HG03520 (cell line): ENCODE results near the gene TUT1.
"Not testable (repeated sequence)": the region's sequence is repeated elsewhere in the genome, so short reads cannot be mapped to it uniquely, and the experiment has no call there.

Experiments used
- ATAC-seq: cut with Tn5 transposase; IDR thresholded peaks from one replicate; pipeline ENCODE4 v1.9.1; 2021; ENCODE audit warnings: mild to moderate bottlenecking, moderate library complexity; ENCODE audit not compliant: unreplicated experiment

The TUT1 gene, protein sequence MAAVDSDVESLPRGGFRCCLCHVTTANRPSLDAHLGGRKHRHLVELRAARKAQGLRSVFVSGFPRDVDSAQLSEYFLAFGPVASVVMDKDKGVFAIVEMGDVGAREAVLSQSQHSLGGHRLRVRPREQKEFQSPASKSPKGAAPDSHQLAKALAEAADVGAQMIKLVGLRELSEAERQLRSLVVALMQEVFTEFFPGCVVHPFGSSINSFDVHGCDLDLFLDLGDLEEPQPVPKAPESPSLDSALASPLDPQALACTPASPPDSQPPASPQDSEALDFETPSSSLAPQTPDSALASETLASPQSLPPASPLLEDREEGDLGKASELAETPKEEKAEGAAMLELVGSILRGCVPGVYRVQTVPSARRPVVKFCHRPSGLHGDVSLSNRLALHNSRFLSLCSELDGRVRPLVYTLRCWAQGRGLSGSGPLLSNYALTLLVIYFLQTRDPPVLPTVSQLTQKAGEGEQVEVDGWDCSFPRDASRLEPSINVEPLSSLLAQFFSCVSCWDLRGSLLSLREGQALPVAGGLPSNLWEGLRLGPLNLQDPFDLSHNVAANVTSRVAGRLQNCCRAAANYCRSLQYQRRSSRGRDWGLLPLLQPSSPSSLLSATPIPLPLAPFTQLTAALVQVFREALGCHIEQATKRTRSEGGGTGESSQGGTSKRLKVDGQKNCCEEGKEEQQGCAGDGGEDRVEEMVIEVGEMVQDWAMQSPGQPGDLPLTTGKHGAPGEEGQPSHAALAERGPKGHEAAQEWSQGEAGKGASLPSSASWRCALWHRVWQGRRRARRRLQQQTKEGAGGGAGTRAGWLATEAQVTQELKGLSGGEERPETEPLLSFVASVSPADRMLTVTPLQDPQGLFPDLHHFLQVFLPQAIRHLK

DNA sequence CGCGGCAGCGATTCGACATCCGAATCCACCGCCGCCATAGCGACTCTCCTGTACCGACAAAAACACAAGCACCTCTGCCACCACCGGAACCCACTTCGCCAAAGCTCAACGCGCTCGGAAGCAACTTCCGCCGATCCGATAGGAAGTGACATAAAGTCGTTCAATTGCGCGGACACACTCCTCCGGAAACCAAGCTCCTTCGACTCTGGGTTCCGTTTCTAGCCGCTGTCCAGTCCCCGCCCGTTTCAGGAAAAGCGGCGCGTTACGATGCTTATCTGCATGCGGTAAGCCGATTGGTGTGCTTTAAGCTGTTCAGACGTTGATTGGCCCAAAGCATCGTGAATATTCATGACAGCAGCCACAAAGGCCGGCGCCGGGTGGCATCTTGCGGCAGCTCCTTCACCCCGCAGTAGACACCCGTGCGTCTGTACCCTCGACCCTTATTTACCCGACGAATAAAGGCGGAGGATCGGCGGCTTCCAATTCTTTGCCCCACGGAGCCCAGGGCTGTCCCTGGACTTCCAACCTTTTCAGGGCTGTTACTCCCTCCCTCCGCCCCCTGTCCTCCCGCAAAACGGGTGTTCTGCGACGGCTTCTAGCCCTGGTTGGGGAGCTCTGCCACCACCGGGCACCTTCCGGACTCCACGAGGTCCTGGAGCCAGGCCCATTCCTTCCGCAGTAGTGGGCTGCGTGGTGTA is at the start of gene TUT1:
Gene TUT1, minus strand, starts transcription at position 76 of the 698 bp plus-strand sequence. Its CDS starts 38 bp downstream, at position 38.
- peak; percentile 80 for ATAC-seq

DNA sequence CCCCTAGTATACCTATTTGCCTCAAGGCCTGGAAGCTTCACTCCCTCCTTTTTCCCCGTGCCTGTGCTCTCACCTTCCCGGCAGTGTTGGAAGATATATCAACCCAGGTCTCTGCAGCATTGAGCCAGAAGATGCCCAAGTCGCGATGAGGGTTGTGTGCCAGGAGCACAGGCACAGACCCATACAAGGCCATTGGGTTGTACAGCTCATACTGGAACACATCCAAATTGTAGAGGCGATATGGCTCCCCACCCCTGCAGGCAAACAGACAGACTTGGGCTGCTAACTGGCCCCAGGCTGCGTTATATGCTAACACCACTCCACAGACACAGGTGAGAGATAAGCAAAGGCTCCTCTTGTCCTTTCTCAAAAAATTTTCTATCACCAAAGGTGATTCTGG is 41.2 kb upstream of the TUT1 start:
- no peak for ATAC-seq

DNA sequence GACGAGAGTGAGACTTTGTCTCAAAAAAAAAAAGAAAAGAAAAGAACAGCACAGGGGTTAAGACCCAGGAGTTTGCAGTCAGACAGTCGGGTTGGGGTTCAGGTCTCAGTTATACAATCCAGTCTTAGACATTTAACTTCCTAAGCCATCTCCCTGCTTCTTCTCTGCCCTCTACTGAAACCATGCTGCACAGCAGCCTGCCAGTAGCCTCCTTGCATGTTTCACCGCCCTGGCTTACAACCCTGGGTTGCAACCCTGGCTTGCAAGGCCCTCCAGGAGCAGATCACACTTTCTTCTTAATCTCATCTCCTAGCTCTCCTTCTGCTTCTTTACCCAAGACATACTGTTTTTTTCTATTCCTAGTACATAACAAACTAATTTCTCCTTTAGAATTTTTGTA is 36.4 kb upstream of the TUT1 start:
- no peak for ATAC-seq

DNA sequence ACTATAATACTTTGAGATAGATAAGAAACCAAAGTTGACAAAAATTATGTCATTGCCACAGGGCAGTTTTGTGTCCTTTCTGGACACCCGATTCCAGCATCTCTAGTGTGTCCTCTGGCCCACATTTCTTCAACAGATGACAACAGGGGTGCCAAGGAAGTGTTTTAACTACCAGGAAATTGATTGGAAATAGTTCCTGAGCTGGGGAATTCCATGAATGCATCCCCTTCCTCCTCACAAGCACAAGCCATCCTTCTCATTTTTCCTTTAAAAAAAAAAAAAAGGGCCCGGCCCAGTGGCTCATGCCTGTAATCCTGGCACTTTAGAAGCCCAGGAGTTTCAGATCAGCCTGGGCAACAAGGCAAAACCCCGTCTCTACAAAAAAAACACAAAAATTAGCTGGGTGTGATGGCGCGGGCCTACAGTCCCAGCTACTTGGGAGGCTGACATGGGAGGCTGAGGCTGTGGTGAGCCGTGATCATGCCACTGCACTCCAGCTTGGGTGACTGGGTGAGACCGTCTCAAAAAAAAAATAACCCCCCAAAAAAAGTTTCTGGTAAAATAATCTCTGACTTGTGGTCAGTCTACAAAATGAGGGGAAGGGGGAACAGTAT is 31.3 kb upstream of the TUT1 start:
- no peak for ATAC-seq

DNA sequence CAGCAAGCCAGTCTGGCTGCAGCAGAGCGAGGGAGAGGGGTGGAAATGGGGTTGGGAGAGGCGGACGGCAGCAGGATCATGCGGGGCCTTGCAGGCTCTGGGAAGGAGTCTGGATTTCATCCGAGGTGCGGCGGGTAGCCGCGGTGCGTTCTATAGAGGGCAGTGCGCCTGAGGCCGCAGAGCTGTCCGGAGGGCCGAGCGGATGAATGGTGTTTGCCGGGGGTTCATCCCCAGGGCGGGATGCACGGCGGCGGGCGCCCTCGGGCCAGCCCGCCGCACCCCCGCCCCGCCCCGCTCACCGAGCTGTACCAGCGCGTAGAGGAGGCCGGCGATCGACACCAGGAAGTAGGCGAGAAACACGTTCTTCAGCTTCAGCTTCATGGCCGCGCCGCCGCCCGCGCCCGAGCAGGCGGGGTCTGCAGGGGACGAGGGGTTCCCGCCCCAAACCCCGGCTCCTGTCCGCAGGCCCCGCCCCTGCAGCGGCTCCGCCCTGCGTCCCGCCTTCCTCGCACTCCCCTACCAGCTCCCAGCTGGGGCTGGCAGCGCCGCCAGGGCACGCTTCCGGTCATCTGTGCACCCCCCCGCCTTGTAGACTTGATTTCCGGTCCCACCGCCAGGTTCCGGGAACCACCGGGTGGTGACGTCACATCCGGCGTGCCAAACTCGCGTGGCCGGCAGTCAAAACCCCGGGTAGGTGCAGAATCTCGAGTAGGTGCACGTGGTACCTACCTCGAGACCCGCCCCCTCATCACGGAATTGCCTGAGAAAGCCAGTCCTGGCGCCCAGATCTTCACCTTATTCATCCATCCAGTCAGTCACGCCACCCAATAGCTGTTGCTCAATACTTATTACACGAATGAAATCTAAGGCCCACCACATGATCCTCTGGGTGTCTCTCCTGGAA is 30.5 kb upstream of the TUT1 start, which contains the start of gene B3GAT3:
Gene B3GAT3, minus strand, starts transcription at position 420 of the 904 bp plus-strand sequence. Its CDS starts 39 bp downstream, at position 381.
- ATAC-seq, result peak; percentile 87

DNA sequence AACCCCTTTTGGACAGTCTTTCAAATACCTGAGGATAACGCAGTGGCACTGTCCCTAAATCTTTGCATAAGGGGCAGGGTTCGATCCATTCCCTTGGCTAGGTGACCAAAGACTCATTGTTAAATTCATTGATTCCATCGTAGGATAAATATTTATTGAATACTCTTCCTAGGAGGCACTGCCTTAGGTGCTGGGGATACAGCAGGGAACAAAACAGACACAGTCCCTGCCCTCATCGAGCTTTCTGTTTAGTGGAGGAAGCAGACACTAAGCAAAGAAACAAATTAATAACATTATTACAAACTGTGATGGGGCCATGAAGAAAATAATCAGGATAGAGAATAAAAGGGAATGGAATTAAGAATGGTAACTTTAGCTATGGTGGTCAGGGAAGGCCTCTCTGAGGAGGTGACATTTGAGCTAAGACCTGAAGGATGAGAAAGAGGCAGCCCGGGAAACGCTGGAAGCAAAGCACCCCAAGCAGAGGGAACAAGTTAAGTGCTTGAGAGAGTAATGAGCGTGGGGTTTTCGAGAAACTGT is 29.8 kb upstream of the TUT1 start:
- ATAC-seq, result no peak

DNA sequence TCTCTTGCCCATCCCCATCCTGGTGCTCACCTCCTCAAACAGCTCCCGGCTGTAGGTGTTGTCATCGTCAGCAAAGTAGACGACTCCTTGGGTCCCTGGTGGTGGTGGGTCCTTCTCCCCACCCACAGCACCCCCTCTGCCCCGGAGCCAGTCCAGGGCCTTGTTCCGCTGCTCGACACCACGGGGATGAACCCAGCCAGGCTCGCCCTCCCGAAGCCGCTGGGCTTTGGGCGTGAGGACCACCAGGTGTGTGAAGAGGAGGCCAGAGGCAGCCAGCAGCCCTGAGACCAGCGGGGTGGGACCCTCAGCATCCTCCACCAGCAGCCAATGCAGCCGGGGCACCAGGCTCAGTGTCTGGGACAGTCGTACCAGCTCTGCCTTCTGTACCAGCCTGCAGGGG is 25.6 kb upstream of the TUT1 start:
- not testable (repeated sequence) for ATAC-seq

DNA sequence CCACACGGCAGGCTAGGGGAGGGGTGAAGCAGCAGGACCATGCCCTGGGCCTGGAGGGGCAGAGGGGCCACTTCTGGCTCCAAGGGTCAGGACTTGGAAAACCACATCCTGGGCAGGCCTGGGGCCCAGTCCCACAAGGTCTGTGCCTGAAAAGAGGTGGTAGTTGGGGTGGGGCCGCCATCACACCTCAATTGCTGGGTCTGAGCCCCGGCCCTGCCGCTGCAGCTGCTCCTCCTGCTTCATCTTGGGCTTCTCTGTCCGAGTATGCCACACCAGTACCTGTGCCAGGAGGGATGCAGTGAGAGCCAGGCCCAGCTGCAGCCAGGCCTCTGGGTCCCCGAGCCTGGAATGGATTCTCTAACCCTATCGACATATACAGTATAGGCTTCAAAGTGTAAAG is 24.2 kb upstream of the TUT1 start:
- no peak for ATAC-seq

DNA sequence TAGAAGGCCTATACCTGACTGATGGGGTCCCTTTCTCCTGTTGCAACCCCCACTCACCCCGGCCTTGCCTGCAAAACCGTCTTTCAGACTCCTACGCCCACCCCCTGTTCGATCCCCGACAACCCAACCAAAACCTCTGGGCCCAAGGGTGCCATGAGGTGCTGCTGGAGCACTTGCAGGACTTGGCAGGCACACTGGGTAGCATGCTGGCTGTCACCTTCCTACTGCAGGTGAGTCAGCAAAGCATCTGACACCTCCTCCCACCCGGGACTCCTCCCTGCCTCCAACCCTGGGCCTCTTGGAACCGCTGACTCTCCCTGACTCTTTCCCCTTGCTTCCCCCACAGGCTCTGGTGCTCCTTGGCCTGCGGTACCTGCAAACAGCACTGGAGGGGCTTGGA is 23.0 kb upstream of the TUT1 start:
- no peak for ATAC-seq

DNA sequence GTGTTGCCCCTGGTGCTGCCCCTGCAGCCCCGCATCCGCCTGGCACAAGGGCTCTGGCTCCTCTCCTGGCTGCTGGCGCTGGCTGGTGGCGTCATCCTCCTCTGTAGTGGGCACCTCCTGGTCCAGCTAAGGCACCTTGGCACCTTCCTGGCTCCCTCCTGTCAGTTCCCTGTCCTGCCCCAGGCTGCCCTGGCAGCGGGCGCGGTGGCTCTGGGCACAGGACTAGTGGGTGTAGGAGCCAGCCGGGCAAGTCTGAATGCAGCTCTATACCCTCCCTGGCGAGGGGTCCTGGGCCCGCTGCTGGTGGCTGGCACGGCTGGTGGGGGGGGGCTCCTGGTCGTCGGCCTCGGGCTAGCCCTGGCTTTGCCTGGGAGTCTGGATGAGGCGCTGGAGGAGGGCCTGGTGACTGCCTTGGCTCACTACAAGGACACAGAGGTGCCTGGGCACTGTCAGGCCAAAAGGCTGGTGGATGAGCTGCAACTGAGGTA is 22.0 kb upstream of the TUT1 start:
- ATAC-seq, result no peak

DNA sequence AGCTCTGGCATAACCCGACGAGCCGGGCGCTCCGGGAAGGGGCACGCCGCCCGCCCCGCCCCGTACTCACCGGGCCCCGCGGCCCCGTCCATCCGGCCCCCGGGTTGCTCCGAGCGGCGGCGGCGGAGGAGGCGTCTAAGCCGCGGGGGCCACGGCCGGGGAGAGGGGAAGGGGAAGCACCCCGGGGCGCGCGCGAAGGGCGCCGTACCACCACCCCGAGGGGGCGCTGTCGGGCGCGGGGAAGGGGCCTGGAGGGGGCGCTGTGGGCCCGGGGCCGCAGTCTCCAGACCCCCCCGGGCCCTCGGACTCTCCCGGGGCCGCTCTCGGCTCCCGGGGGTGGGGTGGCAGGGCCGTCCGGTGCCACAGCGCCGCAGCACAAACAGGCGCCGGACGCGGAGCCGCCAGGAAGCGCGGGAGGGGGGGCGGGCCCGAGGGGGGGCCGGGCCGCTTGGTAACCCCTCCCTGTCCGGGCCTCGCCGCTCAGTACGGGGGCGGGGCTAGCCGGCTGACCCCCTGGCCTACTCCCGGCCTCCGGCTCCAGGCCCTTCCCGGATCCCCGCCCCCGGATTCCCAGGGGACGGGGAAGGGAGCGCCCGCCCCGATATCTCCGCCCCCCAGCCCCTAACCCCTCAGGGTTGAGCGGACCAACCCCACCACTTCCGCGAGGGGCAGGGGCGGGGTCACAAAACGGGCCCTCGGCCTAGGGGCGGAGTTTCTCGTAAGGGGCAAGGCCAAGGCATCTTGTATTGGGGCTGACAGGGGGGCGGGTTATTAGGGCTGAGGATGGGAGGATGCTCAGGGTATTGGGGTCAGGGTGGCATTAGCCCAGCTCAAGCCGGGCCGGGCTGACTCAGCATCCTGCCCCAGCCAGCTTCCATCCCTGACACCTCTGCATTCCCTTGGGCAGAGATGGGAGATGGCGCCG is 21.3 kb upstream of the TUT1 start, which contains the start of the genes EML3 and ROM1:
Gene EML3, minus strand, starts transcription at position 410 of the 925 bp plus-strand sequence. Its CDS starts 318 bp downstream, at position 92.
Gene ROM1, plus strand, starts transcription at position 892 of the 925 bp plus-strand sequence. Its CDS starts 25 bp downstream, at position 917.
- ATAC-seq, result peak; percentile 61

DNA sequence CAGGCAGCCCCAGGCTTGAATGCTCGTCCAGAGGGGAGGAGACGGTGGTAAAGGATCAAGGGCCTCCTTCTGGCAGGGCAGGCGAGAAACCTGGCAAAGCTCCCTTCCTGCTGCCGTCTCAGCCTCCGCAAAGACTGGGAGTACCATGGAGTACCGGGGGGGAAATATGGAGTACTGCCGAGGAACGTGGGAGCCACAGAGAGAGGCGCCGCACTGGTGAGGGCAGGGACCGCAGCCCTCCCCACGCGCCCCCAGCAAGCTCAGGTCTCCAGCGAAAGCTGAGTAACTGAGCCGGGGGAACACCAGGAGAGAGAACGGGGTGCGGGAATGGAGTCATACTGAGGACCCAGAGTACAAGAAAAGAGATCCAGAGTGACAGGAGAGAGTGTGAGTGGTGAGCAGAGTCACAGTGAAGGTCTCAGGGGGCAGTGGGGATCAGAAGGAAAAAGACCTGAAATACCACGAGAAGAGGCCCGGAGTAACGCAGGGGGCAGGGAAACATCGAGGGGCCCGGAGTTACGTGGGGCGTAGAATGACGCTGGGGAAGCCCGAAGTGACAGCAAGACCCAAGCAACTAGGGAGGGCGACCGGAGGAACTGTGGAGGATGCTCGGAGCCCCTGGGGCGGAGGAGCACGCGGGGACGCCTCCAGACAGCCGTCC is 20.5 kb upstream of the TUT1 start:
- ATAC-seq, result no peak

DNA sequence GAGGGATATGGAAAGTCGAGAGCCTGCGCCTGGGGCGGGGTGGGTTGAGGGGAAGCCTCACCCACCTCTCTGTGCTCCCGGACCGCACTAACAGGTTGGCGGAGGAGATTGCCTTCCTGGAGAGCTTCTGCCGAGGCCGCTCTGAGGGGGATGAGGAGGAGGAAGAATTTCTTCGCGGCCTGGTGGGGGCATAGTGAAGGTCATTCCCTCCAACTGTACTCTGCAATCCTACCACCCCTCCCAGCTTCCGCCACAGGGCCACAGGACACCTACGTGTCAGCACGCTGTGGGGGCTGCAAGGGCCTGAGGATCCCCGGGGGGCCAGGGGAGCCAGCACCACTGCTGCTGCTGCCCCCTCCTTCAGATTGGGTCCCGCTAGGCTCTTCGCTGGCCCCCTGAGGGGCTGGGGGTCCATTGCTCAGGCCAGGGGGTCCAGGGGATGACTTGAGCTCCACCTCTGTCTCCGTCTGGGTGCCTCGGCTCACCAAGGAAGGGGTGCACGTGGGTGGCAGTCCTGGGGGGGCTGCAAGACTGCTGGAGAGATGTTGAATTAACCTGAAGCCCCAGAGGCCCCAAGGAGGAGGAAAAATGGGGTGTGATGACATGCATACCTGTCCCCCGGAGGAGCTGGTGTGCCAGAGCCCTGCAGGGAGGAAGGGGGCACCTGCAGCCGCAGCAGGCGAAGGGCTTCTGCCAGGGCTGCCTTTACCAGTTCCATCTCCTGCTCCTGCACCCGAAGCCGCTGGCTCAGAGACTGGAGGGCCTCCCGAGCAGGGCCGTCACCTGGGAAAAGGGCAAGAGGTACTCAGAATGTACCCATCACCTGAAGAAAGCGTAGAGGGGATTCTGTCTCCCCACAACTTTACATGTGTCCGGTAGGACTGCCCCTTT is 19.7 kb upstream of the TUT1 start:
- no peak for ATAC-seq

DNA sequence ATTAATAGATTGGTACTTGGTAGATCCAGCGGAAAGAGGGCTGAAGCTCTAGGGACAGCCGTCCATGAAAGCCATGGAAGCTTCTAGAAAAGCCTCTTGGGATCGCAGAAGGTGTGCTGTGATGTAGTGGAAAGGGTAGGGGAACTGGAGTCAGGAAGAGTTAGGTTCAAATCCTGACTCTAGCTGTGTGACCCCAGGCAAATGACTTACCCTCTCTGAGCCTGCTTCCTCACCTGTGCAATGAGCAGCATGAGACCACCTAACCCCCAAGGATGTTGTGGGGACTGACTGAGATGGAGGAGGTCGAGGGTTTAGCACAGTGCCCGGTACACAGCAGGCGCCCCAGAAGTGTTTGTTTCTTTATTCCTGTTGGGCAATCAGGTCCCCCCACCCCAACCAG is 19.1 kb upstream of the TUT1 start:
- no peak for ATAC-seq

DNA sequence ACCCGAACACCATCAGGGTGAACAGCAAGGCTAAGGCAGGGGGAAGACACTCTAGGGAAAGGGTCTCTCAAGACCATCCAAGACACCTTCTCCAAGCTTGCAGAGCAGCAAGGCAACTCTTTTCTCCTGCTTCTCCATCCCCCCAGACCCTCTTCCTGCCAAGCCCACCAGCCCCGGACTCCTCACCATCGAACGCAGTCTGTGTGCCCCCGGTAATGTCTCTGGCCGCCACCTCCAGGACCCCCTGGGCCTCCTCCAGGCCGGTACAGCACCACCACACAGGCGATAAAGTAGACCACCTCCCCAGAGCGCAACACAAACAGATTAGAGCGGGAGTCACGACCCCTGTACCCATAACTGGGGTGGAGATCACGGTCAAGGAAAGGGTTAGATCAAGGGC is 17.5 kb upstream of the TUT1 start:
- no peak for ATAC-seq

DNA sequence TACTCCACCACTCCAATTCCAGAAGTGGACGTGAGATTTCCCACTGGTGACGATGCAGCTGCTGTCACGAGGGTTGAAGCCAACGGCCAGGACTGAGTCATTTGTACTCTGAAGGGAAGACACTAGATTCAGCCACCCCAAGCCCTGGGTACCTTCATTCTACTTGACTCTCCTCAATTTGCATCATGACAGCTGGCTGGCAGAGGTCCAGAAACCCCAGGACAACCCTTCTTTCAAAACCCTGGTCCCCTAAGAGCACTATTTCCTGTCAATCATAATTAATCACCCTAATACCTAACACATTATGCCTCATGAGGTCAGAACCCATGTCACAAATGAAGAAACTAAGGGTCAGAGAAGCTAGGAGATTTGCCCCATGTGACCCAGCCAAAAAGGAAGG is 16.4 kb upstream of the TUT1 start:
- no peak for ATAC-seq
